ENCODE measurements around the gene MARCO. TPM values are rescaled to one million over a fixed set of nuclear protein-coding genes. Genes with fewer than 3 reads are reported as not detected.
"Not testable (repeated sequence)": the region's sequence is repeated elsewhere in the genome, so short reads cannot be mapped to it uniquely, and the experiment has no call there.

Gene MARCO
- total and polyA plus RNA-seq, 2 donors: 4.2 to 31.0 TPM

DNA sequence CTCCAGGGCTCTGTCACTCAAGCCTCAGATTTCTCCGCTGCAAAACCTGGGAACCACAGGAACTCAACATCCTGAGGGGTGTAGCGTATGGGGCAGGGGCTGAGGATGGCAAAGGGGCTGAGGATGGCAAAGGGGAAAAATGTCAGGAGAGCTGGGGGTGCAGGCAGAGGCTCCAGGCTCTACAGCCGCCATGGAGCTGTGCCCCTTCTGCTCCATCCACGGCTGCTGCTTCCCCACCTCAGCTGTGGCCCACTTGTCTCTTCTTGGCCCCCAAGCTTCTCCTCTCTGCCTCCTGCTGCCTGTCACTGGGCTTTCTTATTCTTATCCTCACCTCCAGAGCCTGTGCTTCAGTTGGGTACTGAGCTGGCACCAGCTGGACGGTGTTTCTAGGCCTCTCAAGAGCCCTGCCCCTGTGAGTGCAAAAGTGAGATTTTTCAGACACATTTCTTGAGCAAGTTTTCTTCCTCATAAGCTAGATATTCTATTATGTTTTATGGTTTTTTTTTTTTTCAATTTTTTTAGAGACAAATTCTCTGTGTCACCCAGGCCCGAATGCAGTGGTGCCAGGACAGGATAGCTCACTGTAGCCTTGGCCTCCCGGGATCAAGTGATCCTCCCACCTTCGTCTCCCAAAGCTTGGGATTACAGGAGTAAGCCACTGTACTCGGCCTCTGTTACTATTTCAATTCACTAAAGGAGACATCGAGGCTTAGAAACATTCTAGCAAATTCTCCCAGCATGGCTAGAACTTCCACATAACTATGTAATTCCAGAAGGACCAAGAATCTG lies 49.0 kb downstream of the MARCO start:
- DNase-seq (ENCODE audit: low read depth in 6 of 9, low spot score in 9 of 9): no peak
- Histone ChIP-seq H3K27ac (ENCODE audit: low read depth in 1 of 2, low read length in 1 of 2) (no peak overlapping the region), H3K4me1 (ENCODE audit: control insufficient read depth in 2 of 2, insufficient read depth in 2 of 2, low read length in 2 of 2) (no peaks in the 10 kb centered on the region), H3K27me3 (ENCODE audit: control insufficient read depth in 2 of 2, insufficient read depth in 1 of 2, low read length in 1 of 2) (no peaks in the 10 kb centered on the region), H3K9me3 (ENCODE audit: control insufficient read depth in 2 of 2, insufficient read depth in 1 of 2, low read length in 1 of 2) (no peaks in the 10 kb centered on the region), H3K4me3 (ENCODE audit: low read length in 2 of 2) (no peak overlapping the region), H3K36me3 (ENCODE audit: control insufficient read depth in 2 of 2, insufficient read depth in 2 of 2, low read length in 1 of 2) (no peaks in the 10 kb centered on the region)
- 92% methylated on average over 10 of the region's 10 CpGs for WGBS

DNA sequence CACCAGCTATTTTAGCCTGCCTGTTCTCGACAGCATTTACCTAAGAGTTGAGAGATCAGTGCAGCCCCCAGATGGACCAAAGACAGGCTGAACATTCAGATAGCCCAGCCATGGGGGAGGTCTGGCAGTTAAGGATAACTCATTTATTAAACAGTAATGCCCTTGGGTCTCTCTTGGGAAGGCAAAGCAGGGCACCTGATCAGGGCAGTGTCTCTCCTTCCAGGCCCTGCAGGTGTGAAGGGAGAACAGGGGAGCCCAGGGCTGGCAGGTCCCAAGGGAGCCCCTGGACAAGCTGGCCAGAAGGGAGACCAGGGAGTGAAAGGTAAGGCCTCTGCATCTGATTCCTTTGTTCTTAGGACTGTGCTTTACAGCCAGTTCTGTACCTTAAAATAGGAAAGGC lies 49.6 kb downstream of the MARCO start:
- H3K36me3 ChIP-seq (ENCODE audit: control insufficient read depth in 2 of 2, insufficient read depth in 2 of 2, low read length in 1 of 2): no peaks in the 10 kb centered on the region
- WGBS: 92% methylated on average over 1 of the region's 1 CpG
- no peak overlapping the region for H3K27ac ChIP-seq (ENCODE audit: low read depth in 1 of 2, low read length in 1 of 2)
- H3K4me1 ChIP-seq (ENCODE audit: control insufficient read depth in 2 of 2, insufficient read depth in 2 of 2, low read length in 2 of 2): no peaks in the 10 kb centered on the region
- no peak for DNase-seq (ENCODE audit: low read depth in 6 of 9, low spot score in 9 of 9)
- H3K27me3 ChIP-seq (ENCODE audit: control insufficient read depth in 2 of 2, insufficient read depth in 1 of 2, low read length in 1 of 2): no peaks in the 10 kb centered on the region
- no peak overlapping the region for H3K4me3 ChIP-seq (ENCODE audit: low read length in 2 of 2)
- no peaks in the 10 kb centered on the region for H3K9me3 ChIP-seq (ENCODE audit: control insufficient read depth in 2 of 2, insufficient read depth in 1 of 2, low read length in 1 of 2)

GRCh38 chr2:118992740-118993391 lies 50.9 kb downstream of the MARCO start:
- Histone ChIP-seq H3K9me3 (ENCODE audit: control insufficient read depth in 2 of 2, insufficient read depth in 1 of 2, low read length in 1 of 2) (no peaks in the 10 kb centered on the region), H3K4me3 (ENCODE audit: low read length in 2 of 2) (no peak overlapping the region), H3K27ac (ENCODE audit: low read depth in 1 of 2, low read length in 1 of 2) (no peak overlapping the region), H3K36me3 (ENCODE audit: control insufficient read depth in 2 of 2, insufficient read depth in 2 of 2, low read length in 1 of 2) (no peaks in the 10 kb centered on the region), H3K27me3 (ENCODE audit: control insufficient read depth in 2 of 2, insufficient read depth in 1 of 2, low read length in 1 of 2) (no peaks in the 10 kb centered on the region), H3K4me1 (ENCODE audit: control insufficient read depth in 2 of 2, insufficient read depth in 2 of 2, low read length in 2 of 2) (no peaks in the 10 kb centered on the region)
- 83% methylated on average over 13 of the region's 13 CpGs for WGBS
- no peak for DNase-seq (ENCODE audit: low read depth in 6 of 9, low spot score in 9 of 9)

DNA sequence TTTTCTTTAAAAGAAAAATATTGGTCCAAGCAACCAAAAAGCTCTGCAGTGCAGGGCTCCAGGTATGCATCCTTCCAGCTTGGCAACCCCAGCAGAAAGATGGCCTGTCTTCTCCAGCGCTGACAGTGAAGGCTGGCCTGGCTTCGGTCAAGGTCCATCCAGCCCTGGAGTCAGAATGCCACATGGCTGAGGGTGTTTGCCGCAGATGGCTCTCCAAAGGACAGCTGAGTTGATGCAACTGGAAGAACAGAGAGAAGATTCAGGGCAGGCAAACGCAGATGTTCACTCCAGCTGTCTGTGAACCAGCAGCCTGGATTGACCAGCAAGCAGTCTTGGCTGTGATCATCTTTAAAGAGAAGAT lies 51.4 kb downstream of the MARCO start:
- DNase-seq (ENCODE audit: low read depth in 6 of 9, low spot score in 9 of 9): no peak
- Histone ChIP-seq H3K27ac (ENCODE audit: low read depth in 1 of 2, low read length in 1 of 2) (no peak overlapping the region), H3K36me3 (ENCODE audit: control insufficient read depth in 2 of 2, insufficient read depth in 2 of 2, low read length in 1 of 2) (no peaks in the 10 kb centered on the region), H3K4me1 (ENCODE audit: control insufficient read depth in 2 of 2, insufficient read depth in 2 of 2, low read length in 2 of 2) (no peaks in the 10 kb centered on the region), H3K9me3 (ENCODE audit: control insufficient read depth in 2 of 2, insufficient read depth in 1 of 2, low read length in 1 of 2) (no peaks in the 10 kb centered on the region), H3K27me3 (ENCODE audit: control insufficient read depth in 2 of 2, insufficient read depth in 1 of 2, low read length in 1 of 2) (no peaks in the 10 kb centered on the region), H3K4me3 (ENCODE audit: low read length in 2 of 2) (no peak overlapping the region)
- 94% methylated on average over 4 of the region's 4 CpGs for WGBS

DNA sequence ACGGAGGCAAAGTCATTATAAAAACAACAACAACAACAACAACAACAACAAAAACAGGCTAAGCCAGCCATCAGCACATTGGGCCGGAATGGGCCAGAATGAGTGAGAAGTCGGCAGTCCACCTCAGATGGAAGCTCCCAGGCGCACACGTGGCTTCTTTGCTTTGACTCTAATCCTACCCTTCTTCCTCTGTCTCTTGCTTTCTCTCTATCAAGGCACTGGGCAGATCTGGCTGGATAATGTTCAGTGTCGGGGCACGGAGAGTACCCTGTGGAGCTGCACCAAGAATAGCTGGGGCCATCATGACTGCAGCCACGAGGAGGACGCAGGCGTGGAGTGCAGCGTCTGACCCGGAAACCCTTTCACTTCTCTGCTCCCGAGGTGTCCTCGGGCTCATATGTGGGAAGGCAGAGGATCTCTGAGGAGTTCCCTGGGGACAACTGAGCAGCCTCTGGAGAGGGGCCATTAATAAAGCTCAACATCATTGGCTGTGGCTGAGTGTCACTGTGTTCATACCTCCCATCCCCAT lies 52.2 kb downstream of the MARCO start:
- no peaks in the 10 kb centered on the region for H3K4me1 ChIP-seq (ENCODE audit: control insufficient read depth in 2 of 2, insufficient read depth in 2 of 2, low read length in 2 of 2)
- no peak overlapping the region for H3K4me3 ChIP-seq (ENCODE audit: low read length in 2 of 2)
- H3K36me3 ChIP-seq (ENCODE audit: control insufficient read depth in 2 of 2, insufficient read depth in 2 of 2, low read length in 1 of 2): no peaks in the 10 kb centered on the region
- no peak overlapping the region for H3K27ac ChIP-seq (ENCODE audit: low read depth in 1 of 2, low read length in 1 of 2)
- H3K9me3 ChIP-seq (ENCODE audit: control insufficient read depth in 2 of 2, insufficient read depth in 1 of 2, low read length in 1 of 2): no peaks in the 10 kb centered on the region
- DNase-seq (ENCODE audit: low read depth in 6 of 9, low spot score in 9 of 9): no peak
- no peaks in the 10 kb centered on the region for H3K27me3 ChIP-seq (ENCODE audit: control insufficient read depth in 2 of 2, insufficient read depth in 1 of 2, low read length in 1 of 2)
- 91% methylated on average over 14 of the region's 14 CpGs for WGBS

- no peaks in the 10 kb centered on the region for H3K4me1 ChIP-seq (ENCODE audit: control insufficient read depth in 2 of 2, insufficient read depth in 2 of 2, low read length in 2 of 2)
- 88% methylated on average over 2 of the region's 2 CpGs for WGBS
- no peak overlapping the region for H3K27ac ChIP-seq (ENCODE audit: low read depth in 1 of 2, low read length in 1 of 2)
- no peaks in the 10 kb centered on the region for H3K36me3 ChIP-seq (ENCODE audit: control insufficient read depth in 2 of 2, insufficient read depth in 2 of 2, low read length in 1 of 2)
- no peak for DNase-seq (ENCODE audit: low read depth in 6 of 9, low spot score in 9 of 9)
- H3K9me3 ChIP-seq (ENCODE audit: control insufficient read depth in 2 of 2, insufficient read depth in 1 of 2, low read length in 1 of 2): no peaks in the 10 kb centered on the region
- H3K4me3 ChIP-seq (ENCODE audit: low read length in 2 of 2): no peak overlapping the region
- H3K27me3 ChIP-seq (ENCODE audit: control insufficient read depth in 2 of 2, insufficient read depth in 1 of 2, low read length in 1 of 2): no peaks in the 10 kb centered on the region
These were observed 52.8 kb downstream of the MARCO start for GRCh38 chr2:118994778-118995177.

GRCh38 chr2:119003856-119004255 lies 61.9 kb downstream of the MARCO start:
- not testable (repeated sequence) for H3K9me3 ChIP-seq (ENCODE audit: control insufficient read depth in 2 of 2, insufficient read depth in 1 of 2, low read length in 1 of 2); H3K27ac ChIP-seq (ENCODE audit: low read depth in 1 of 2, low read length in 1 of 2); H3K27me3 ChIP-seq (ENCODE audit: control insufficient read depth in 2 of 2, insufficient read depth in 1 of 2, low read length in 1 of 2); H3K36me3 ChIP-seq (ENCODE audit: control insufficient read depth in 2 of 2, insufficient read depth in 2 of 2, low read length in 1 of 2); H3K4me3 ChIP-seq (ENCODE audit: low read length in 2 of 2); H3K4me1 ChIP-seq (ENCODE audit: control insufficient read depth in 2 of 2, insufficient read depth in 2 of 2, low read length in 2 of 2); DNase-seq (ENCODE audit: low read depth in 6 of 9, low spot score in 9 of 9)
- 97% methylated on average over 4 of the region's 4 CpGs for WGBS

GRCh38 chr2:119004602-119005001 lies 62.6 kb downstream of the MARCO start:
- Histone ChIP-seq H3K4me1 (ENCODE audit: control insufficient read depth in 2 of 2, insufficient read depth in 2 of 2, low read length in 2 of 2) (no peaks in the 10 kb centered on the region), H3K27ac (ENCODE audit: low read depth in 1 of 2, low read length in 1 of 2) (no peak overlapping the region), H3K4me3 (ENCODE audit: low read length in 2 of 2) (no peak overlapping the region), H3K9me3 (ENCODE audit: control insufficient read depth in 2 of 2, insufficient read depth in 1 of 2, low read length in 1 of 2) (peaks cover 1 to 3% of the 10 kb centered on the region in 2 donors), H3K27me3 (ENCODE audit: control insufficient read depth in 2 of 2, insufficient read depth in 1 of 2, low read length in 1 of 2) (no peaks in the 10 kb centered on the region), H3K36me3 (ENCODE audit: control insufficient read depth in 2 of 2, insufficient read depth in 2 of 2, low read length in 1 of 2) (no peaks in the 10 kb centered on the region)
- 75% methylated on average over 3 of the region's 3 CpGs for WGBS
- no peak for DNase-seq (ENCODE audit: low read depth in 6 of 9, low spot score in 9 of 9)

DNA sequence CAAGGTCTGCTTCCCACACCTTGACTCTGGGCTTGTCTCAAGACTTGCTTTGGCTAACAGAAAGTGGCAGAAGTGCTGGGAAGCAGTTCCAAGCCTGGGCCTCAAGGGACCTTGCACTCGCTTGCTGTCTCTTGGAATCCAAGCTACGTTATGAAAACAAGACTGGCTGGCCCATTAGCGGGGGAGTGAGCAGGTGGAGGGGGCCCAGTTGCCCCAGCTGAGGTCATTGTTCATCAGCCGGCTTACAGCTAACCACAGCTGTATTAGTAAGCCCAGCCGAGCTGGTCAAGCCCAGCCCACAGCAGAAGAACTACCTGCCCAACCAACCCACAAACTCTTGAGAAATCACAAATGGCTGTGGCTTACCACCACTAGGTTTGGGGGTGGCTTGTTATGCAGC lies 63.1 kb downstream of the MARCO start:
- H3K27ac ChIP-seq (ENCODE audit: low read depth in 1 of 2, low read length in 1 of 2): no peak overlapping the region
- peaks cover 1 to 3% of the 10 kb centered on the region in 2 donors for H3K9me3 ChIP-seq (ENCODE audit: control insufficient read depth in 2 of 2, insufficient read depth in 1 of 2, low read length in 1 of 2)
- no peak for DNase-seq (ENCODE audit: low read depth in 6 of 9, low spot score in 9 of 9)
- H3K27me3 ChIP-seq (ENCODE audit: control insufficient read depth in 2 of 2, insufficient read depth in 1 of 2, low read length in 1 of 2): no peaks in the 10 kb centered on the region
- H3K36me3 ChIP-seq (ENCODE audit: control insufficient read depth in 2 of 2, insufficient read depth in 2 of 2, low read length in 1 of 2): no peaks in the 10 kb centered on the region
- H3K4me1 ChIP-seq (ENCODE audit: control insufficient read depth in 2 of 2, insufficient read depth in 2 of 2, low read length in 2 of 2): no peaks in the 10 kb centered on the region
- H3K4me3 ChIP-seq (ENCODE audit: low read length in 2 of 2): no peak overlapping the region
- WGBS: 89% methylated on average over 5 of the region's 5 CpGs
